H9 (cell line): Measurements from ENCODE around the gene P2RX6. TPM values are rescaled to one million over a fixed set of nuclear protein-coding genes. Genes with fewer than 3 reads are reported as not detected.
A peak's percentile ranks its signal among the peaks of the same experiment; 100 is the strongest.

Source experiments
- DNase-seq: peaks from one replicate; pipeline ENCODE4 v3.0.0-alpha.2; 2017
- H2AFZ ChIP-seq: one replicate; pipeline ENCODE4 v1.6.1; 2013; ENCODE audit warnings: mild to moderate bottlenecking, low read length, control low read depth, moderate library complexity
- H2AK5ac ChIP-seq: 2 replicates; pipeline ENCODE4 v1.6.1; 2013; ENCODE audit warnings: low read length, control low read depth, mixed read lengths; ENCODE audit not compliant: insufficient read length
- H2BK120ac ChIP-seq: one replicate; pipeline ENCODE4 v1.6.1; 2013; ENCODE audit warnings: low read depth, mild to moderate bottlenecking, low read length, control low read depth, inconsistent platforms; ENCODE audit not compliant: poor library complexity, severe bottlenecking
- H2BK12ac ChIP-seq: 2 replicates; pipeline ENCODE4 v1.6.1; 2013; ENCODE audit warnings: low read length, control low read depth, mixed read lengths, low read depth; ENCODE audit not compliant: insufficient read length
- H2BK15ac ChIP-seq: 2 replicates; pipeline ENCODE4 v1.6.1; 2013; ENCODE audit warnings: low read depth, low read length, control low read depth
- H2BK20ac ChIP-seq: one replicate; pipeline ENCODE4 v1.6.1; 2013; ENCODE audit warnings: low read depth, mild to moderate bottlenecking, low read length, control low read depth, inconsistent platforms; ENCODE audit not compliant: poor library complexity, severe bottlenecking
- H2BK5ac ChIP-seq: 2 replicates; pipeline ENCODE4 v1.6.1; 2013; ENCODE audit warnings: low read length, control low read depth, mixed read lengths; ENCODE audit not compliant: insufficient read length
- H3K14ac ChIP-seq: 2 replicates; pipeline ENCODE4 v1.6.1; 2013; ENCODE audit warnings: low read length, control low read depth; ENCODE audit not compliant: insufficient read depth
- H3K18ac ChIP-seq: 2 replicates; pipeline ENCODE4 v1.6.1; 2013; ENCODE audit warnings: low read depth, mild to moderate bottlenecking, mixed read lengths, low read length, control low read depth; ENCODE audit not compliant: insufficient read length
- H3K23ac ChIP-seq: 2 replicates; pipeline ENCODE4 v1.6.1; 2013; ENCODE audit warnings: low read length, control low read depth, mixed read lengths, low read depth; ENCODE audit not compliant: insufficient read length
- H3K23me2 ChIP-seq: 2 replicates; pipeline ENCODE4 v1.6.1; 2013; ENCODE audit warnings: low read depth, mild to moderate bottlenecking, mixed read lengths, low read length, control low read depth; ENCODE audit not compliant: insufficient read length, poor library complexity, severe bottlenecking
- H3K27ac ChIP-seq: 2 replicates; pipeline ENCODE4 v1.5.1; 2013; ENCODE audit warnings: low read length, control low read depth, mixed read lengths, low read depth; ENCODE audit not compliant: insufficient read length
- H3K27me3 ChIP-seq: 2 replicates; pipeline ENCODE4 v1.6.1; 2013; ENCODE audit warnings: low read length, control low read depth, inconsistent platforms; ENCODE audit not compliant: insufficient read depth
- H3K4ac ChIP-seq: 2 replicates; pipeline ENCODE4 v1.6.1; 2013; ENCODE audit warnings: low read depth, mild to moderate bottlenecking, control low read depth, inconsistent platforms, low read length, moderate library complexity
- H3K4me1 ChIP-seq: 2 replicates; pipeline ENCODE4 v1.6.1; 2013; ENCODE audit warnings: low read length, control low read depth, inconsistent platforms; ENCODE audit not compliant: insufficient read depth
- H3K4me2 ChIP-seq: 2 replicates; pipeline ENCODE4 v1.6.1; 2013; ENCODE audit warnings: low read length, control low read depth, mixed read lengths; ENCODE audit not compliant: insufficient read length, insufficient read depth
- H3K56ac ChIP-seq: 2 replicates; pipeline ENCODE4 v1.6.1; 2013; ENCODE audit warnings: low read depth, mild to moderate bottlenecking, mixed read lengths, low read length, control low read depth; ENCODE audit not compliant: insufficient read length
- H3K79me1 ChIP-seq: 2 replicates; pipeline ENCODE4 v1.6.1; 2013; ENCODE audit warnings: low read depth, mild to moderate bottlenecking, moderate library complexity, low read length, control low read depth, inconsistent platforms; ENCODE audit not compliant: insufficient read depth, poor library complexity, severe bottlenecking
- H3K79me2 ChIP-seq: 2 replicates; pipeline ENCODE4 v1.6.1; 2013; ENCODE audit warnings: low read length, control low read depth, inconsistent platforms; ENCODE audit not compliant: insufficient read depth
- H3K9ac ChIP-seq: 2 replicates; pipeline ENCODE4 v1.6.1; 2013; ENCODE audit warnings: low read length, control low read depth, mixed read lengths; ENCODE audit not compliant: insufficient read length; ENCODE audit errors: extremely low read depth
- H3K9me3 ChIP-seq: one replicate; pipeline ENCODE4 v1.6.1; 2013; ENCODE audit warnings: low read depth, low read length, inconsistent platforms; ENCODE audit not compliant: control insufficient read depth
- H3T11ph ChIP-seq: one replicate; pipeline ENCODE4 v1.6.1; 2013; ENCODE audit warnings: mild to moderate bottlenecking, low read length, control low read depth, inconsistent platforms
- H4K20me1 ChIP-seq: one replicate; pipeline ENCODE4 v1.6.1; 2013; ENCODE audit not compliant: control insufficient read depth, insufficient read length, insufficient read depth
- H4K5ac ChIP-seq: 2 replicates; pipeline ENCODE4 v1.6.1; 2013; ENCODE audit warnings: low read depth, mild to moderate bottlenecking, mixed read lengths, low read length, control low read depth; ENCODE audit not compliant: insufficient read length
- H4K8ac ChIP-seq: replicated peaks from 2 replicates; pipeline ENCODE4 v1.6.1; 2013; ENCODE audit warnings: low read length, control low read depth, mixed read lengths, low read depth; ENCODE audit not compliant: insufficient read length
- H4K91ac ChIP-seq: 2 replicates; pipeline ENCODE4 v1.6.1; 2013; ENCODE audit warnings: low read depth, mild to moderate bottlenecking, moderate library complexity, mixed read lengths, low read length, control low read depth; ENCODE audit not compliant: insufficient read length
- H3K27ac Mint-ChIP-seq, 3 experiments: 2 replicates in 2 of 3; 3 replicates in 1 of 3; pipeline ENCODE4 v1.8.0; 2020 to 2021; ENCODE audit warnings: mixed read lengths in 3 of 3, mild to moderate bottlenecking in 1 of 3, moderate library complexity in 1 of 3
- H3K27me3 Mint-ChIP-seq: 2 replicates; pipeline ENCODE4 v1.8.0; 2021; ENCODE audit warnings: low read depth, mild to moderate bottlenecking, moderate library complexity, mixed read lengths
- H3K36me3 Mint-ChIP-seq, 3 experiments: 2 replicates in 2 of 3; 3 replicates in 1 of 3; pipeline ENCODE4 v1.8.0; 2020 to 2021; ENCODE audit warnings: low read depth in 3 of 3, mixed read lengths in 3 of 3; ENCODE audit not compliant: insufficient read depth in 1 of 3
- H3K4me1 Mint-ChIP-seq, 2 experiments: 2 replicates each; pipeline ENCODE4 v1.8.0; 2020; ENCODE audit warnings: mixed read lengths in 2 of 2
- H3K4me3 Mint-ChIP-seq, 2 experiments: 2 replicates in 1 of 2; 3 replicates in 1 of 2; pipeline ENCODE4 v1.8.0; 2020 to 2021; ENCODE audit warnings: mild to moderate bottlenecking in 2 of 2, mixed read lengths in 2 of 2, moderate library complexity in 1 of 2
- H3K9me3 Mint-ChIP-seq, 2 experiments: 2 replicates in 1 of 2; 3 replicates in 1 of 2; pipeline ENCODE4 v1.8.0; 2020; ENCODE audit warnings: mild to moderate bottlenecking in 2 of 2, mixed read lengths in 2 of 2, moderate library complexity in 1 of 2
- CTCF ChIP-seq: fragments of 200-600 bp; sonication (generic); conservative IDR thresholded peaks from 3 replicates; pipeline ENCODE4 v1.8.0; 2021; ENCODE audit warnings: antibody characterized with exemption, mild to moderate bottlenecking
- WGBS: extraction: QIAGEN DNeasy Blood & Tissue Kit; methylation state at CpG from one replicate; pipeline ENCODE4 v1.1.7; 2013; ENCODE audit warnings: missing lambda C conversion rate, low lambda C conversion rate, mixed read lengths; ENCODE audit not compliant: insufficient read length; ENCODE audit errors: extremely low coverage; 5-methylcytosine and 5-hydroxymethylcytosine counted together
- total RNA-seq: library from RNA; stranded (reverse); gene quantifications from 2 replicates; pipeline ENCODE4 v1.2.1, GENCODE V29; 2021

The P2RX6 gene
- total RNA-seq, 1 experiment from 2014 or later, result not detected

- Histone ChIP-seq H3K23ac (no peak overlapping the region), H3K27me3 (peaks cover 3% of the 10 kb centered on the region; the same call in 1 of the 2 replicates)
- H3K9me3 Mint-ChIP-seq, result no peaks in the 10 kb centered on the region
These were observed 15.9 kb downstream of the P2RX6 start for GRCh38 chr22:21030621-21031544.

More at GRCh38 chr22:21030621-21031544, 15.9 kb downstream of the P2RX6 start:
- no peaks in the 10 kb centered on the region for H3K23me2 ChIP-seq
- H3K4me1 Mint-ChIP-seq, result peaks cover 10 to 21% of the 10 kb centered on the region in 2 experiments
- no peak overlapping the region for H3K27ac Mint-ChIP-seq
- H4K5ac ChIP-seq, result no peak overlapping the region
- no peak overlapping the region for H2BK5ac ChIP-seq
- no peak overlapping the region for H2AFZ ChIP-seq
- H3K79me2 ChIP-seq, result no peaks in the 10 kb centered on the region
- H3K4me3 Mint-ChIP-seq, result peak overlapping the region in 1 of 2 experiments; percentile 53; a peak in 4 of 5 replicates
- H3K4me1 ChIP-seq, result no peaks in the 10 kb centered on the region; the same call in 1 of the 2 replicates
- no peak for TF ChIP-seq CTCF
- no peaks in the 10 kb centered on the region for H3K79me1 ChIP-seq
- H3K14ac ChIP-seq, result no peak overlapping the region
- H3K36me3 Mint-ChIP-seq, result no peaks in the 10 kb centered on the region
- no peak overlapping the region for H3T11ph ChIP-seq
- H2BK15ac ChIP-seq, result no peak overlapping the region
- no peak overlapping the region for H3K27ac ChIP-seq
- no peak overlapping the region for H3K9ac ChIP-seq
- H2BK120ac ChIP-seq, result no peak overlapping the region
- no peak overlapping the region for H2BK20ac ChIP-seq
- H3K9me3 ChIP-seq, result no peaks in the 10 kb centered on the region
- no CpG with 5 or more reads among the region's 40 CpGs for WGBS
- H2BK12ac ChIP-seq, result no peak overlapping the region
- no peak overlapping the region for H3K56ac ChIP-seq
- peaks cover 43% of the 10 kb centered on the region for H3K27me3 Mint-ChIP-seq
- H3K4ac ChIP-seq, result no peak overlapping the region
- no peak overlapping the region for H3K4me2 ChIP-seq
- H4K91ac ChIP-seq, result no peak overlapping the region
- no peak overlapping the region for H2AK5ac ChIP-seq
- H4K20me1 ChIP-seq, result no peaks in the 10 kb centered on the region
- DNase-seq, result no peak
- no peak overlapping the region for H4K8ac ChIP-seq
- H3K18ac ChIP-seq, result no peak overlapping the region
